LNCaP clone FGC (cell line): ENCODE data around the gene PTPRR.

Experiments used
- DNase-seq: peaks from one replicate; pipeline ENCODE4 v3.0.0-alpha.2; 2011; ENCODE audit warnings: low read depth
- H3K4me3 ChIP-seq: 2 replicates; pipeline ENCODE4 v1.5.1; 2011; ENCODE audit warnings: mild to moderate bottlenecking, low read depth, low read length, control low read depth
- CTCF ChIP-seq: IDR thresholded peaks from 2 replicates; pipeline ENCODE4 v1.5.1; 2012; ENCODE audit warnings: mild to moderate bottlenecking; ENCODE audit not compliant: control insufficient read depth, insufficient read depth; ENCODE audit errors: extremely low read depth

Gene PTPRR

GRCh38 chr12:70787612-70788011 is 132.9 kb downstream of the PTPRR start:
- H3K4me3 ChIP-seq, result no peak overlapping the region
- DNase-seq, result no peak
- TF ChIP-seq CTCF, result no peak

GRCh38 chr12:70785896-70786295 is 134.6 kb downstream of the PTPRR start:
- no peak for TF ChIP-seq CTCF
- no peak for DNase-seq

GRCh38 chr12:70784042-70784668 is 136.4 kb downstream of the PTPRR start:
- no peak for TF ChIP-seq CTCF
- DNase-seq, result no peak
- no peak overlapping the region for H3K4me3 ChIP-seq

More at GRCh38 chr12:70785896-70786295, 134.6 kb downstream of the PTPRR start:
- no peak overlapping the region for H3K4me3 ChIP-seq

- no peak for TF ChIP-seq CTCF
- no peak overlapping the region for H3K4me3 ChIP-seq
- DNase-seq, result no peak
These were observed 137.1 kb downstream of the PTPRR start for GRCh38 chr12:70783455-70783854.

GRCh38 chr12:70779250-70779649 is 141.3 kb downstream of the PTPRR start:
- no peak overlapping the region for H3K4me3 ChIP-seq
- DNase-seq, result no peak
- no peak for TF ChIP-seq CTCF

- DNase-seq, result no peak
- TF ChIP-seq CTCF, result no peak
- H3K4me3 ChIP-seq, result no peak overlapping the region
These were observed 146.5 kb downstream of the PTPRR start for GRCh38 chr12:70774055-70774454.

GRCh38 chr12:70772836-70773235 is 147.7 kb downstream of the PTPRR start:
- no peak for TF ChIP-seq CTCF
- DNase-seq, result no peak

More at GRCh38 chr12:70772836-70773235, 147.7 kb downstream of the PTPRR start:
- no peak overlapping the region for H3K4me3 ChIP-seq
